Measurements from ENCODE around the gene CENPU. TPM values are rescaled to one million over a fixed set of nuclear protein-coding genes. Genes with fewer than 3 reads are reported as not detected.
"Not testable (repeated sequence)": the region's sequence is repeated elsewhere in the genome, so short reads cannot be mapped to it uniquely, and the experiment has no call there.

CENPU gene
- total RNA-seq, 1 donor from 2014 or later = 76.6 TPM

DNA sequence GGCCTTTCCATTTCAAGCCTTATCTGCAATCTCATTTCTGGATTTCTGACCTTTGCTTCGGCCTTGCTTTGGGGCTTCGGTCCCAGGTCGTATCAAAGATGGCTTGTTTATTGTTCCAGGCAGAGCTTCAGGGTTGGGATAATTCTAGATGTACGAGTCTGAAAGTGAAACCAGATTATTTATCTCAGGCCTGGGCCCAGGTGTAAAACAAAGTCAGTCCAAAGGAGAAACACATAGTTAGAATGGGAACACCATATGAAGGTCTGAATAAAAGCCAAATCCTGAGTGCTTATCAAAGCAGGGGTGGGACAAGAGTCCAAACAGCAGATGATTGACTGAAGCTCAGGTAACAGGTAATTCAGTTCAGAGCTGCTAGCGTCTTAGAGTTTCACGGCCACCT lies 67.2 kb downstream of the CENPU start:
- H3K36me3 Mint-ChIP-seq (ENCODE audit: low read depth) = peaks cover 10% of the 10 kb centered on the region
- TF ChIP-seq, protein P1, sequence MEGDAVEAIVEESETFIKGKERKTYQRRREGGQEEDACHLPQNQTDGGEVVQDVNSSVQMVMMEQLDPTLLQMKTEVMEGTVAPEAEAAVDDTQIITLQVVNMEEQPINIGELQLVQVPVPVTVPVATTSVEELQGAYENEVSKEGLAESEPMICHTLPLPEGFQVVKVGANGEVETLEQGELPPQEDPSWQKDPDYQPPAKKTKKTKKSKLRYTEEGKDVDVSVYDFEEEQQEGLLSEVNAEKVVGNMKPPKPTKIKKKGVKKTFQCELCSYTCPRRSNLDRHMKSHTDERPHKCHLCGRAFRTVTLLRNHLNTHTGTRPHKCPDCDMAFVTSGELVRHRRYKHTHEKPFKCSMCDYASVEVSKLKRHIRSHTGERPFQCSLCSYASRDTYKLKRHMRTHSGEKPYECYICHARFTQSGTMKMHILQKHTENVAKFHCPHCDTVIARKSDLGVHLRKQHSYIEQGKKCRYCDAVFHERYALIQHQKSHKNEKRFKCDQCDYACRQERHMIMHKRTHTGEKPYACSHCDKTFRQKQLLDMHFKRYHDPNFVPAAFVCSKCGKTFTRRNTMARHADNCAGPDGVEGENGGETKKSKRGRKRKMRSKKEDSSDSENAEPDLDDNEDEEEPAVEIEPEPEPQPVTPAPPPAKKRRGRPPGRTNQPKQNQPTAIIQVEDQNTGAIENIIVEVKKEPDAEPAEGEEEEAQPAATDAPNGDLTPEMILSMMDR (conservative IDR thresholded peaks at IDR 0.05) = no peak
- no peaks in the 10 kb centered on the region for H3K27me3 Mint-ChIP-seq (ENCODE audit: low read depth)
- DNase-seq (ENCODE audit: low read depth, low spot score) = no peak
- H3K4me1 Mint-ChIP-seq = no peaks in the 10 kb centered on the region
- H3K9me3 Mint-ChIP-seq = no peaks in the 10 kb centered on the region
- no peak overlapping the region for H3K27ac Mint-ChIP-seq (ENCODE audit: unreplicated experiment)
- H3K4me3 Mint-ChIP-seq = no peak overlapping the region

DNA sequence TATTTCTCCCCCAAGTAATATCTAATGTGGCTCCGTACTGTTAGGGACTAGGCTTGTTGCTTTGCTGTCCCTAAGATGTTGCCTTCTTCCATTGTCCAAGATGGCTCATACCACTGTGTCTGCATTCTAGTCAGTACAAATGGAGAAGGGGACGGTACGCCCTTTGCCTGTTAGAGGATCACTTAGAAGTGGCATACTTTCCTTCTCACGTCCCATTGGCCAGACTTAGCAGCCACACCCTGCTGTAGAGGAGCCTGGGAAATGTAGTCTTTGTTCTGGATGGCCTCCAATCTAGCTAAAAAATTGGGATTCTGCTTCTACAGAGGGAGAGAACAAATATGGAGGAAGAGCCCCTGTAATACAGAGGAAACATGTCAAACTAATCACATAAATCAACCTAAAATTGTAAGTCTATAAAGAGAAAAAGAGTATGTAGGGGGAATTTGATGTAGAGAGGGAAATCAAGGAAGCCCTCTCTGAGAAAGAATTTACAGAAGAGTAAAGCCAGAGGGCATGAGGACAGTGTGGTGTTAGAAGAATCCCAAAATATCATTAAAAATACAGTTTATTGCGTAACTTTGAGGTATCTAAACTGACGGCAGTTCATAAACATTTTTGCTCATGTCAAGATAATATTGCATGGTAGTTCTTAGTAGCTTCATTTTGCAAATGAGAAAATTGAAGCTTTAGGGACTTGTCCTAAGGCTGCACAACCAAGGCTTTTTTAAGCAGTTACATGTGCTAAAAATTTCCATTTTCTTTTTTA lies 69.3 kb downstream of the CENPU start:
- DNase-seq (ENCODE audit: low read depth, low spot score) = no peak
- Mint-ChIP-seq H3K4me1 (no peaks in the 10 kb centered on the region), H3K9me3 (no peaks in the 10 kb centered on the region), H3K27ac (ENCODE audit: unreplicated experiment) (no peak overlapping the region), H3K27me3 (ENCODE audit: low read depth) (no peaks in the 10 kb centered on the region), H3K36me3 (ENCODE audit: low read depth) (peaks cover 10% of the 10 kb centered on the region), H3K4me3 (no peak overlapping the region)
- TF ChIP-seq, protein P1 (conservative IDR thresholded peaks at IDR 0.05) = no peak

DNA sequence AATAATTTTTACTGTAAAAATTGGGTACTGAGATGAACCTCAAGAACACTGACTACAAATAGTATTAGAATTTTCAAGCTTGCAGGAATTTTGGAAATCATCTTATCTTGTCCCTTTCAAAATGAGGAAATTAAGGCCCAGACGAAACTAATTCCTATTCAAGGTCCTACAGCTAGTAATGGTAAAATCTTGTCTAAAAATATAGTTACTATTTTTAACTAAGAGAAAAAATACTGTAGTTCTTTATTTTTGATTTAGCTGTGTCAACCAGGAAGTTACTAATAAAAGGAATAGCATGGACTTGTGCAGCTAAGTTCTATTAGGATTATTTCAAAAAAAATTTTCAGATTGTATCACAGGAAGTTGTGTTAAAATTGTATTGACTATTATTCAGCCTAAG lies 71.7 kb downstream of the CENPU start:
- Mint-ChIP-seq H3K36me3 (ENCODE audit: low read depth) (no peaks in the 10 kb centered on the region), H3K27me3 (ENCODE audit: low read depth) (no peaks in the 10 kb centered on the region), H3K27ac (ENCODE audit: unreplicated experiment) (no peak overlapping the region), H3K4me3 (no peak overlapping the region), H3K9me3 (no peaks in the 10 kb centered on the region), H3K4me1 (no peaks in the 10 kb centered on the region)
- no peak for DNase-seq (ENCODE audit: low read depth, low spot score)
- TF ChIP-seq, protein P1 (conservative IDR thresholded peaks at IDR 0.05) = no peak

DNA sequence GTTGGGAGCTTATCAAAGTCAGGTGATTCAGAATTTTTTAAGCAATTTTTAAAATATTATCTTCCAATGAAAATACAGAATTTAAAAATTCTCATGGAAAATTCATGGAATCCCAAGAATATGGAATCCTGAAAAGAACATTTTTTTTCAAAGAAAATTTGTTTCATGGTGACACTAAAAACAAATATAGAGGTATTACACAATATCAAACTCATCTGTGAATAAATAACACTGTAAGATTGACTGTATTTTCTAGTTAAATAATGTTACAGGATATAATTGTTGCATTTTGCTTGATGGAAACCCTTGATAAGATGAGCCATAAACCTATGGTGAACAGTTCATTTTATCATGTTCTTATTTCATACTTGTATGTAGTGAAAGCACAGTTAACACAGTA lies 72.9 kb downstream of the CENPU start:
- Mint-ChIP-seq H3K27ac (ENCODE audit: unreplicated experiment) (no peak overlapping the region), H3K27me3 (ENCODE audit: low read depth) (no peaks in the 10 kb centered on the region), H3K4me3 (no peak overlapping the region), H3K36me3 (ENCODE audit: low read depth) (no peaks in the 10 kb centered on the region), H3K4me1 (no peaks in the 10 kb centered on the region), H3K9me3 (no peaks in the 10 kb centered on the region)
- no peak for DNase-seq (ENCODE audit: low read depth, low spot score)
- TF ChIP-seq, protein P1 (conservative IDR thresholded peaks at IDR 0.05) = no peak

DNA sequence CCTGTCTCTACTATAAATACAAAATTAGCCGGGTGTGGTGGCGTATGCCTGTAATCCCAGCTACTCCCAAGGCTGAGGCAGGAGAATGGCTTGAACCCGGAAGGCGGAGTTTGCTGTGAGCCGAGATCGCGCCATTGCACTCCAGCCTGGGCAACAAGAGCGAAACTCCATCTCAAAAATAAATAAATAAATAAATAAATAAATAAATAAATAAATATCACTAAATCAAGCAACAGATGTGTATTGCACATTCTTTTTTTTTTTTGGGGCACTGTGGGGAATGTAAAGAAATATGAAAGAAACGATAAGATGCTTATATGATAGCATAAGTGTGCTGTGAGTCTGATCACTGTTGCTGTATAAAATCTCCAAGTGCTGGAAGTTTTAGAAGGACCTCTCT lies 76.1 kb downstream of the CENPU start:
- H3K4me1 Mint-ChIP-seq; DNase-seq (ENCODE audit: low read depth, low spot score); H3K36me3 Mint-ChIP-seq (ENCODE audit: low read depth); H3K27ac Mint-ChIP-seq (ENCODE audit: unreplicated experiment); H3K27me3 Mint-ChIP-seq (ENCODE audit: low read depth); H3K9me3 Mint-ChIP-seq; H3K4me3 Mint-ChIP-seq: not testable (repeated sequence)

DNA sequence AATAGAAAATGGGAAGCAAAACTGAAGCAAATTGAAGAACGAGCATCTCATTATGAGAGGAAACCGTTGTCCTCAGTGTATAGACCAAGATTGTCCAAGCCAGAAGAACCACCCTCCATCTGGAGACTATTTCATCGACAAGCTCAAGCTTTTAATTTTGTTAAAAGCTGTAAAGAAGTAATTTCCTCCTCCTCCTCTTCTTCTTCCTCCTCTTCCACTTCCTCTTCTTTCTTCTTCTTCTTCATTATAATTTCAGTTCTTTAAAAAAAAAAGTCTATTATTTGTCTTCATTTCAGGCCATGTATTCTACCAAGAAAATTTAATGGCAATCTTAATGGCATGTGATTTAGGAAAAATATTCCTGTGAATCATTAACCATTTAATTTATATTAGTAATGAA lies 76.8 kb downstream of the CENPU start:
- Mint-ChIP-seq H3K36me3 (ENCODE audit: low read depth) (no peaks in the 10 kb centered on the region), H3K4me1 (peaks cover 3% of the 10 kb centered on the region), H3K9me3 (no peaks in the 10 kb centered on the region), H3K4me3 (no peak overlapping the region), H3K27me3 (ENCODE audit: low read depth) (no peaks in the 10 kb centered on the region), H3K27ac (ENCODE audit: unreplicated experiment) (no peak overlapping the region)
- TF ChIP-seq, protein P1 (conservative IDR thresholded peaks at IDR 0.05) = no peak
- DNase-seq (ENCODE audit: low read depth, low spot score) = no peak

Data from neural crest cell (in vitro differentiated cells).